ENCODE results near the gene HTRA3. TPM values are rescaled to one million over a fixed set of nuclear protein-coding genes. Genes with fewer than 3 reads are reported as not detected.

HTRA3 gene
- total and polyA plus RNA-seq, 2 of the 8 experiments (the other 6 are each of a cell fraction or from before 2014, with no cell fraction given) = 3.2 to 5.8 TPM

- TF ChIP-seq RAD21 (IDR thresholded peaks at IDR 0.05 in 1 of 2, conservative IDR thresholded peaks at IDR 0.05 in 1 of 2; ENCODE audit: low read depth in 2 of 2, low read length in 2 of 2) = no peak
- no peak for TF ChIP-seq NANOG (IDR thresholded peaks at IDR 0.05; ENCODE audit: insufficient read depth, low read depth, low read length, poor library complexity, severe bottlenecking)
- no peak for TF ChIP-seq ZNF274 (IDR thresholded peaks at IDR 0.05; ENCODE audit: borderline replicate concordance, extremely low read depth, low read length)
- no peak for TF ChIP-seq SIN3A (conservative IDR thresholded peaks at IDR 0.05 in 1 of 2, IDR thresholded peaks at IDR 0.05 in 1 of 2; ENCODE audit: low read depth in 1 of 2, low read length in 2 of 2)
- TF ChIP-seq CBX8 (IDR thresholded peaks at IDR 0.05; ENCODE audit: borderline replicate concordance, low read depth, low read length) = no peak
- no peak for TF ChIP-seq CTCF (IDR thresholded peaks at IDR 0.05; ENCODE audit: control extremely low read depth in 1 of 3, insufficient read depth in 1 of 3, low read depth in 1 of 3, low read length in 3 of 3)
- TF ChIP-seq BACH1 (IDR thresholded peaks at IDR 0.05; ENCODE audit: low read length) = no peak
Measured at GRCh38 chr4:8268211-8268610, 1.3 kb upstream of the HTRA3 start (continued).

All from H1 (cell line).